DMS 273 treated with DMSO at 0.1 percent for 48 hours (cell line): ENCODE data around the gene MMP20.

ENCODE experiments used
- DNase-seq: peaks from one replicate; lab custom pipeline; 2025; lab: John Stamatoyannopoulos, UW

Gene MMP20

GRCh38 chr11:102553835-102554282, 71.3 kb downstream of the MMP20 start:
- DNase-seq: no peak

GRCh38 chr11:102552447-102553194, 72.5 kb downstream of the MMP20 start:
- no peak for DNase-seq

GRCh38 chr11:102552020-102552419, 73.1 kb downstream of the MMP20 start:
- DNase-seq: no peak

- DNase-seq: no peak
These were observed 73.9 kb downstream of the MMP20 start for GRCh38 chr11:102551169-102551781.

GRCh38 chr11:102546923-102547471, 78.1 kb downstream of the MMP20 start:
- DNase-seq: no peak

GRCh38 chr11:102546427-102546826, 78.7 kb downstream of the MMP20 start:
- DNase-seq: no peak

- DNase-seq: no peak
These were observed 79.4 kb downstream of the MMP20 start for GRCh38 chr11:102545701-102546100.

GRCh38 chr11:102544594-102544993, 80.5 kb downstream of the MMP20 start:
- no peak for DNase-seq

- DNase-seq: no peak
These were observed 85.6 kb downstream of the MMP20 start for GRCh38 chr11:102539567-102539966.

GRCh38 chr11:102538932-102539331, 86.2 kb downstream of the MMP20 start:
- DNase-seq: no peak

GRCh38 chr11:102534261-102534872, 90.8 kb downstream of the MMP20 start:
- no peak for DNase-seq

- DNase-seq: no peak
These were observed 94.6 kb downstream of the MMP20 start, which contains the start of gene MMP7 for GRCh38 chr11:102530558-102530957. MMP7 (minus strand) TSS chr11:102530747; CDS start chr11:102530700, 47 bp downstream.

GRCh38 chr11:102528618-102529017, 96.5 kb downstream of the MMP20 start:
- no peak for DNase-seq

GRCh38 chr11:102527684-102528083, 97.4 kb downstream of the MMP20 start:
- no peak for DNase-seq

- no peak for DNase-seq
These were observed 98.1 kb downstream of the MMP20 start for GRCh38 chr11:102527041-102527440.
